Measurements from ENCODE around the gene KYAT1. TPM values are rescaled to one million over a fixed set of nuclear protein-coding genes. Genes with fewer than 3 reads are reported as not detected.

Gene KYAT1
- total RNA-seq, 2 experiments from 2014 or later: 17.0 to 18.6 TPM

DNA sequence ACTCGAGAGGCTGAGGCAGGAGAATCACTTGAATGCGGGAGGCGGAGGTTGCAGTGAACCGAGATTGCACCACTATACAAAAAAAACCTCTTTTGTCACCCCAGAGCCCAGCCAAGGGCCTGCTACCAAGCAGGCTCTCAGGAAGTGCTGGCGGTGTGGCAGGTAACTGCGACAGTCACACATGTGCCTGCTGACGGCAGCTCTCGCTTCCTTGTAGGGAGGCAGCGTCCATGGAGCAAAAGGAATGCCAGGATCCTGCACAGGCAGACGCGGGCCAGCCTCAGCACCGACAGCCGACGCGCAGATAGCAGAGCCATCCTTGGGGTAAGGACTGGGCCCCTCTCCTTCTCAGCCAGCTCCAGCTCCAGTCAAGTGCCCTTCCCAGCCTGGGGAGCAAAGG is 4.0 kb upstream of the KYAT1 start:
- DNase-seq: no peak
- no peak for ATAC-seq
- H3K4me1 Mint-ChIP-seq (ENCODE audit: low read depth): peaks cover 40% of the 10 kb centered on the region
- H3K4me3 Mint-ChIP-seq: no peak overlapping the region
- CTCF ChIA-PET: interaction anchor here (0.6 to 1.9 kb wide), 2 partner anchors 42 to 67 kb away, joined by 3 to 6 read pairs; partner anchors contain the start of gene ENDOG
- TF ChIP-seq, protein P1, sequence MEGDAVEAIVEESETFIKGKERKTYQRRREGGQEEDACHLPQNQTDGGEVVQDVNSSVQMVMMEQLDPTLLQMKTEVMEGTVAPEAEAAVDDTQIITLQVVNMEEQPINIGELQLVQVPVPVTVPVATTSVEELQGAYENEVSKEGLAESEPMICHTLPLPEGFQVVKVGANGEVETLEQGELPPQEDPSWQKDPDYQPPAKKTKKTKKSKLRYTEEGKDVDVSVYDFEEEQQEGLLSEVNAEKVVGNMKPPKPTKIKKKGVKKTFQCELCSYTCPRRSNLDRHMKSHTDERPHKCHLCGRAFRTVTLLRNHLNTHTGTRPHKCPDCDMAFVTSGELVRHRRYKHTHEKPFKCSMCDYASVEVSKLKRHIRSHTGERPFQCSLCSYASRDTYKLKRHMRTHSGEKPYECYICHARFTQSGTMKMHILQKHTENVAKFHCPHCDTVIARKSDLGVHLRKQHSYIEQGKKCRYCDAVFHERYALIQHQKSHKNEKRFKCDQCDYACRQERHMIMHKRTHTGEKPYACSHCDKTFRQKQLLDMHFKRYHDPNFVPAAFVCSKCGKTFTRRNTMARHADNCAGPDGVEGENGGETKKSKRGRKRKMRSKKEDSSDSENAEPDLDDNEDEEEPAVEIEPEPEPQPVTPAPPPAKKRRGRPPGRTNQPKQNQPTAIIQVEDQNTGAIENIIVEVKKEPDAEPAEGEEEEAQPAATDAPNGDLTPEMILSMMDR (IDR thresholded peaks at IDR 0.05): no peak
- POLR2A ChIA-PET: no interaction called here
- no peaks in the 10 kb centered on the region for H3K27me3 Mint-ChIP-seq
- intact Hi-C loops (cut with micrococcal nuclease): no loop called here
- H3K9me3 Mint-ChIP-seq: no peaks in the 10 kb centered on the region
- no peak overlapping the region for H3K27ac Mint-ChIP-seq
- peaks cover 13% of the 10 kb centered on the region for H3K36me3 Mint-ChIP-seq (ENCODE audit: low read depth)

DNA sequence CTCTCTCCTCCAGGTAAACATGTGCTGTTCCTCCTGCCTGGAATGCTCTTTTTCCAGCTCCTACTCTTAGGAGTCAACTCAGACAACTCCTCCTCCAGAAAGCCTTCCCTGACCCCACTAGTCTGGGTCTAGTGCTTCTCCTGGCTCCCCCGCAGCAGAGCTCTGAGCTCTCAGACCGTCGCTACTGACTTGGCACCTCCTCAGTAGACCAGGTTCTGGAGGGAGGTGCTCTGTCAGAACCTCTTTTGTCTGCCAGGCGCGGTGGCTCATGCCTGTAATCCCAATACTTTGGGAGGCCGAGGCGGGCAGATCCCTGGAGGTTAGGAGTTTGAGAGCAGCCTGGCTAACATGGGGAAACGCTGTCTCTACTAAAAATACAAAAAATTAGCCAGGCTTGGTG is 3.6 kb upstream of the KYAT1 start:
- H3K27me3 Mint-ChIP-seq: no peaks in the 10 kb centered on the region
- intact Hi-C loops (cut with micrococcal nuclease): no loop called here
- no peak overlapping the region for H3K27ac Mint-ChIP-seq
- CTCF ChIA-PET: interaction anchor here (1.9 kb wide), 1 partner anchor 42 kb away, joined by 6 read pairs; no protein-coding TSS in a partner anchor
- H3K36me3 Mint-ChIP-seq (ENCODE audit: low read depth): peaks cover 12% of the 10 kb centered on the region
- ATAC-seq (no peak), DNase-seq (no peak)
- H3K4me1 Mint-ChIP-seq (ENCODE audit: low read depth): peaks cover 41% of the 10 kb centered on the region
- TF ChIP-seq, protein P1 (IDR thresholded peaks at IDR 0.05): no peak
- peak overlapping the region; percentile 42 for H3K4me3 Mint-ChIP-seq
- H3K9me3 Mint-ChIP-seq: no peaks in the 10 kb centered on the region
- POLR2A ChIA-PET: no interaction called here

DNA sequence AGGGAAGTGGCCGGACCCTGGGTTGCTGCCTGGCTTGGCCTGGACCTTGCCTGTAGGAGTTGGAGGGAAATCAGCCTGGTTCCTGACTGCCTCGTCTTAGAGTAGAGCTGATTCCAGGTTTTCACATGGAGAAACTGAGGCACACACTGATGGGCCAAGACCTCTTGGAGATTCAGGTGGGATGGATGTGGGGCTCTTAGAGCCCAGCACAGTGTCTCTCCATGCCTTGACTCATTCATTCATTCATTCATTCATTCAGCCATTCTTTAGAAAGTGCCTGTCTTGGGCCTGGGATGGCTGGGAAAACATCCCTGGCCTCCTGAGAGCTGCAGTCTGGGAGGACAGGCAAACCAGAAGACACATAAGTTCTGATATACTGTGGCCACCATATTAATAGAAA is 2.4 kb upstream of the KYAT1 start:
- Mint-ChIP-seq H3K27ac (peak overlapping the region; percentile 59), H3K27me3 (no peaks in the 10 kb centered on the region), H3K4me3 (peak overlapping the region; percentile 33), H3K4me1 (ENCODE audit: low read depth) (peaks cover 49% of the 10 kb centered on the region), H3K9me3 (no peaks in the 10 kb centered on the region), H3K36me3 (ENCODE audit: low read depth) (peaks cover 11% of the 10 kb centered on the region)
- TF ChIP-seq, protein P1 (IDR thresholded peaks at IDR 0.05): no peak
- no peak for DNase-seq
- ChIA-PET CTCF (interaction anchor here (1.9 kb wide), 1 partner anchor 44 kb away, joined by 6 read pairs; no protein-coding TSS in a partner anchor), POLR2A (no interaction called here)
- no peak for ATAC-seq
- intact Hi-C loops (cut with micrococcal nuclease): loop anchor here (5.0 kb wide), 1 partner anchor 43 kb away; no protein-coding TSS in a partner anchor

DNA sequence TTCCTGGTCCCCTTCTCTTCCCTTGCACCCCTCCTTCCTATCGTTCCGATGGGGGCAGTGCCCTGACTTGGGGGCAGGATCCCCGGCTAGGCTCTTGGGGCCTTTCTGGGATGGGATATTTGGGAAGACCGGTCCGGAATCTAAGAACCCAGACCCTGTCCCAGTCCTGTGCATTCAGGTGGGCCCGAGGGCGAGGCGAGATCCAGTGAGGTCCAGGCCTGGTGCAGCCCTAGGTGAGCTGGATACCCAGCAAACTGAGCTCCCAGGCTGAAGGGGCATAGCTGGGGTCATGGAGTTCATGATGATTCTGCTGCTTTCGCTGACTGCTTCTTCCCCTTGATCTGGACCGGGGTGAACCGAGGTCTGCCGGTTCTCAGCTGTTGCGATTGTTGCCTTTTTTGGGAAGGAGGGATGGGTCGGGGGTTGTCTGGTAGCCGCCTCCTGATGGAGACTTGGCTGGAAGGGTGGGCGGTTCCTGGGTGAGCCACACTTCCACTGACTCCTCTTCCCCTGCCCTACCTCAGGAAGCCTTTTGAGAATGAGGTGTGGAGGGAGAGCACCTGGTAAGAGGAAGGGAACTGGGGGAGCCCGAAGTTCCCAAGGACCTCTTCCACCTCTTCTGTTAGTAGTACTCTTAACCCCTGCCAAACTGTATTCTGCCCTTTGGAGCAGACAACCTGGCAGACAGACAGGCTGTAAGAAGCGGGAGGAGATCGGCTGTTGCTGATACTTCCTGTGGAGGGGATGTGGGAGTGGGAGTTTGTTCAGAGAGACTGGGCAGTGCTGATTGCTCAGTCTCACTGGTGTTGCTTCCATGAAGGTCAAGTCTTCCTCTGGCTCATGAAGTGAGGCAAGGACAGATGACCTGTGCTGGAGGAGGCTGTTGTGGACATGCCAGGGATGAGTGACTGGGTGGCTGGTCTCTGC is 1.2 kb upstream of the KYAT1 start:
- Mint-ChIP-seq H3K4me3 (peak overlapping the region; percentile 87), H3K36me3 (ENCODE audit: low read depth) (peaks cover 5% of the 10 kb centered on the region), H3K9me3 (no peaks in the 10 kb centered on the region), H3K4me1 (ENCODE audit: low read depth) (peaks cover 45% of the 10 kb centered on the region), H3K27me3 (no peaks in the 10 kb centered on the region), H3K27ac (peak overlapping the region; percentile 92)
- TF ChIP-seq, protein P1 (IDR thresholded peaks at IDR 0.05): no peak
- intact Hi-C loops (cut with micrococcal nuclease): loop anchor here (5.0 kb wide), 1 partner anchor 44 kb away; no protein-coding TSS in a partner anchor
- peak; percentile 17 for ATAC-seq
- peak; percentile 39 for DNase-seq
- ChIA-PET POLR2A (interaction anchor here (0.7 to 2.4 kb wide), 11 partner anchors 8 to 330 kb away, joined by 3 to 15 read pairs (median 4); partner anchors contain the start of genes DOLK, NUP188 and SPTAN1), CTCF (interaction anchor here (1.1 to 9.8 kb wide), 5 partner anchors 12 to 65 kb away, joined by 3 to 87 read pairs (median 4); partner anchors contain the start of gene ENDOG)
